A549 treated with DMSO at 1 μM for 4 hours (cell line): ENCODE results near the gene NFYC. TPM values are rescaled to one million over a fixed set of nuclear protein-coding genes. Genes with fewer than 3 reads are reported as not detected.

Source experiments
- total RNA-seq: library from RNA; stranded (reverse); fragments of 200-300 nt; extraction: Qiagen RNA extraction; gene quantifications from 5 replicates; pipeline ENCODE4 v1.2.3, GENCODE V29; 2022; ENCODE audit warnings: low read depth

The NFYC gene
- 33.6 to 42.5 TPM (median 40.0 TPM) in 5 replicates for total RNA-seq

DNA sequence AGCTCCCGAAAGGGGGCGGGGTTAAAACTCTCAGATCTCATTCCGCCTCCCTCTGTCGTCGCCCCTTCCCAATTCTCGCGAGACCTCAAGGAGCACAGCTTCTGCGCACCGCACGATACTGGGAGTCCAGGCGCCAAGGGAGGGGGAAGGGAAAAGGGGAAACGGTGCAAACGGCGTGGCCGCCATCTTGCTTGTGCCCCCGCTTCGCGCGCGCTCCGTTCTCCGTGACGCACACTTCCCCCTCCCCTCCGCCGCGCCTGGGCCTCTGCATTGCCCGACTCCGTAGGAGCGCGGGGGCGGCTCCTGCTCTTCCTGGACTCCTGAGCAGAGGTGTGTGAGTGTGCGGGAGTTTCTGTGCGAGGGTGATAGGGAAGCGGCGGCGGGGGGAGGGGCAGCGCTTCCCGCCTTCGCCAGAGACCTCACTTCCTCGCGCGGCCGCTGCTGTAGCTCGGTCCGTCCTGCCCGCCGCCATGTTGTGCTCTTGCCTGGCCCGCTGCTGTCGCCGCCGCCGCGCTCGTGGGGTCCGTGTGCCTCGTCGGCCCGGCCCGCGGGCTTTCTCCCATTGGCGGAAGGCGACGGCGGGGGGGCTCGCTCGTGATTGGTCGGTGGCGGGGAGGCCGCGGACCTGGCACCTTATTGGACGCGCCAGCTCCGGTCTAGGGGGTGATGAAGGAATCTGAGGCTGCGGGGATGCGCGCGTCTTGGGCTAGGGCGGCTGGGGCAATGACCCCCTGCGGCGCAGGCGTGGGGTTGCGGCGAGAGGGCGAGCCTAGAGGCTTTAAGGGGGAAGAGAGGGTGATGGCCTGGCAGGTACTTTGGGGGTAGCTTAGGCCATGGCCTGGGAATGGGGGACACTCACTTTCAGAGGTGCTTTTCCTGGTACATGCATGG lies at the start of gene NFYC:
Gene NFYC (plus strand): TSS at position 167 of the 891 bp plus-strand sequence. CDS start 47,140 bp downstream, outside the sequence.

DNA sequence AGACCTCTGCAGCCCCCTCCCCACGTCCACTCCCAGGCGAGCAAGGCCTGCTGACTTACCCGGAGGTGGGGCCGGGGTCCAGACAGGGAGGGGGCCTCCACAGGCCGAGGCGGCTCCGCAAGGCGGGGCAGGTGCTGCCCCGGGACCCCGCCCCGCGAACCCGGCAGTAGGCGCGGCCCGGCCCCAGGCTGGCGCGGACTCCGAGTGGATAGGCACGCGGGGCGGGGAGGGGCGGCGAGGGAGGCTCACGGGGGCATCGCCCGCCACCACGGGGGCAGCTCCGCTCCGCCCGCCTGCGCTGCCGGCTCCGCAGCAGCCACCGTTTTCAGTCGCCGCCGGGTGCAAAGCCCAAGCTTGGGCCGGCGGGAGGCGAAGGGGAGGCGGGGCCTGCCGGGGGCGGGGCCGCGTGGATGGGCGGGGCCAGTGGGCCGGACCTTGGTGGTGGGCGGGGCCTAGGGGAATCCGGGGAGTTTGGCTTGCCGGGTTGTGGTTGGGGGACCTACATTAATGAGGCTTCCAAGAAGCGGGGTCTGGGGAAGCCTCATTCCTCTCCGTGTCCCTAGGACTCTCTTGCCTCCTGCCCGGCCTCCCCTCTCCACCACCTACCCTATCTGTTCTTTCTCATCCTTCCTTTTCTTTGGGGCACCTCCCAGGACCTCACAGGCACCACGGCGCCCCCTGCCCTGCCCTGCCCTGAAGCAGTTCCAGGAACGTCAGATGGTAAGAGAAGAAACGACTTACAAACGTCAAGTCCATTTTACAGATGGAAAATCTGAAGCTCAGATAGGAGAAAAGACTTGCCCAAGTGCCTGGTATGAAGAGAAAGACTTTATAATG lies 26.0 kb upstream of the NFYC start, which contains the start of gene RIMS3:
Gene RIMS3 (minus strand): TSS at position 348 of the 837 bp plus-strand sequence. CDS start 23,757 bp downstream, outside the sequence.

GRCh38 chr1:40783001-40783905 lies 91.7 kb downstream of the NFYC start, which contains the start of gene KCNQ4:
Gene KCNQ4 (plus strand): TSS chr1:40783787. CDS start chr1:40784094, 307 bp downstream.

Other genes with a start within 250 kb of the NFYC start
- 1.5 to 2.4 TPM (median 2.3 TPM) in 5 replicates for gene ZFP69B, start 241.2 kb upstream of the NFYC start, total RNA-seq
- gene ZFP69, start 214.4 kb upstream of the NFYC start, total RNA-seq, result not detected in 5 replicates
- gene EXO5, start 182.9 kb upstream of the NFYC start, total RNA-seq, result 3.1 to 4.8 TPM (median 4.5 TPM) in 5 replicates
- 1.8 to 3.0 TPM (median 2.1 TPM) in 5 replicates for gene ZNF684, start 160.1 kb upstream of the NFYC start, total RNA-seq
- 0.66 to 1.3 TPM (median 0.99 TPM) in 5 replicates for gene RIMS3, start 26.0 kb upstream of the NFYC start, total RNA-seq
- gene KCNQ4, start 92.1 kb downstream of the NFYC start, total RNA-seq, result 0.17 to 0.25 TPM (median 0.17 TPM) in 5 replicates
- gene CITED4, start 170.7 kb downstream of the NFYC start, total RNA-seq, result 26.1 to 53.1 TPM (median 44.1 TPM) in 5 replicates